HEK293T (cell line): ENCODE measurements around the gene HACD2.

ENCODE experiments used
- FOXK2 ChIP-seq: fragments of 450-650 bp; IDR thresholded peaks from 2 replicates; pipeline ENCODE4 v1.6.1; 2016; ENCODE audit warnings: mild to moderate bottlenecking
- SP1 ChIP-seq: fragments of 450-650 bp; IDR thresholded peaks from 2 replicates; pipeline ENCODE4 v1.6.1; 2017
- TF ChIP-seq, protein P1 (sequence below): fragments of 450-650 bp; IDR thresholded peaks from 2 replicates; pipeline ENCODE4 v1.6.1; 2016

DNA sequence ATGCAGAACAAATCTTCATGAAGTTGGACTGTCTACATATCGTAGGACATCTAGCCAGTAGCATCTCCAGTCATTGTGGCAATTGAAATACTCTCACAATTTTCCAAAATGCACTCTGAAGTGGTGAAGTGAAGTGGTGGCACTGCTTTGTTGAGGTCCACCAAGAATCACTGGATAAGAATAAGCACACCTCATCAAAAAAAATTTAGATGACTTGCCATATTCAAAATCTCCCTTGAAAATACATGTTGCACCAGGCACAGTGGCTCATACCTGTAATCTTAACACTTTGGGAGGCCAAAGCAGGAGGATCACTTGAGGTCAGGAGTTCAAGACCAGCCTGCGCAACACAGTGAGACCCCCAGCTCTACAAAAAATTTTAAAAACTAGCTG is 12.9 kb downstream of the HACD2 start:
- no peak for TF ChIP-seq FOXK2
- TF ChIP-seq, protein P1, sequence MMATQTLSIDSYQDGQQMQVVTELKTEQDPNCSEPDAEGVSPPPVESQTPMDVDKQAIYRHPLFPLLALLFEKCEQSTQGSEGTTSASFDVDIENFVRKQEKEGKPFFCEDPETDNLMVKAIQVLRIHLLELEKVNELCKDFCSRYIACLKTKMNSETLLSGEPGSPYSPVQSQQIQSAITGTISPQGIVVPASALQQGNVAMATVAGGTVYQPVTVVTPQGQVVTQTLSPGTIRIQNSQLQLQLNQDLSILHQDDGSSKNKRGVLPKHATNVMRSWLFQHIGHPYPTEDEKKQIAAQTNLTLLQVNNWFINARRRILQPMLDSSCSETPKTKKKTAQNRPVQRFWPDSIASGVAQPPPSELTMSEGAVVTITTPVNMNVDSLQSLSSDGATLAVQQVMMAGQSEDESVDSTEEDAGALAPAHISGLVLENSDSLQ: no peak
- no peak for TF ChIP-seq SP1
